Caki2 (cell line): ENCODE results near the gene MYH14. TPM values are rescaled to one million over a fixed set of nuclear protein-coding genes. Genes with fewer than 3 reads are reported as not detected.

ENCODE experiments used
- DNase-seq: peaks from one replicate; pipeline ENCODE4 v3.0.0-alpha.2; 2015; ENCODE audit warnings: low read depth
- in situ Hi-C: cut with HindIII; loops from 2 replicates; pipeline ENCODE4 v1.10.0; 2016; ENCODE audit warnings: low sequenced_read_pairs, low pct_unique_long_range_greater_than_20kb, mixed read lengths
- total RNA-seq: library from RNA; depleted of rRNA; stranded (reverse); fragments of >200 nt; shearing (Covaris generic); gene quantifications from 2 replicates; pipeline ENCODE4 v1.2.3, GENCODE V29; 2014; ENCODE audit warnings: low replicate concordance; rRNA removed

MYH14 gene
- 19.6 and 21.7 TPM in 2 replicates for total RNA-seq

DNA sequence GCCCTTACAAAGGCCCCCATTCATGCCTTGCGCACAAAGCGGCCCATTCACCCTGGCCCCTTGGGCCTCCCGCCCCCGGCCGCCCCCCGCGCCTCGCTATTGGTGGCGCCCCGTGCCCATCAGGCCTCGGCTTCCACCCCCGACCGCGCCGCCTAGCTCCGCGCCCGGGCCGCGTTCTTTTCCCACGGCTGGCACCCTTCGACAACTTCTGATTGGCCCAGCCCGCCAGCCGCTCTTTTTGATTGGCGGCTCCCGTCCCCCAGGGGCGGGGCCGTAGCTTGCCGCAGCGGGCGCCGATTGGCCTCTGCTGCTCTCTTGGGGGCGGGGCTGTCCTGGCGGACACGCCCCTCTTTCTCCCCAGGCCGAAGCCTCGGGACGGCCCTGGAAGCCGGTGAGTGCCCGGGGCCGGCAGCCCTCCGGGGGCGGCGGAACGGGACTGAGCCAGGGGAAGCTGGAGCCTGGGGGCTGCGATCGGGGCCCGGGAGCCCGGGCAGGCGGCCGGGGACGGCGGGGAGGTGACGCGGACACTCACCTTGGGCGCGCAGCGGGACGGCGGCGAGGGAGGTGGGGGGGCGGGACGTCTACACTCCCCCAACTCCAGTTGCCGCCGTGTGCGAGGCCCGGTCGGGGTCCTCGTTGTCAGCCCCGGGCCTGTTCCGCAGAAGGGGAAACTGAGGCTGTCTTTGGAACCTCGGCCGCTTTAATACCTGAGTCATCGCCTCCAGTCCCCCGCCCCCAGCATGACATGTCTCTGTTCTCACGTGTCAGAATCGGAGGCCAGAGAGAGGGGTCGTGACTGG lies at the start of gene MYH14:
Gene MYH14, plus strand, starts transcription at position 342 of the 800 bp plus-strand sequence. CDS start 6,744 bp downstream, outside the sequence.
- DNase-seq = peak; percentile 92
- in situ Hi-C loops = no loop called here

DNA sequence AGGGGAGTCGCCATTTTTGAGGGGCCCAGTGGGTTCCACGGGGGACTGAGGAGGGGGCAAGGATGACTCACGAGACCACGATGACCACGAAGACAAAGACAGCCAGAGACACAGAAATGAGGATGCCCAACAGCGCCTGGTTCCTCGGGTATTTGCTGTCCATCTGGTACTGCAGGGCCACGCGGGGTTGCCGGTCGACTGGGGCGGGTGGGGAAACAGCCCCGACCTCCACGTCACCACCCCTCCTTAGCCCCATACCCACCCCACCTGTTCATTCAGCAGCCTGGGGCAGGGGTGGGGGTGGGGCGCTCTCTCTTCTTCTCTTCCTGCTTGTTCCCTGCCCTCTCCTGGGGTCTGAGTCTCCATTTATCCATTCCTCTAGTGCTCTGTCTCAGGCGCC lies 48.9 kb upstream of the MYH14 start:
- no peak for DNase-seq
- in situ Hi-C loops = no loop called here

DNA sequence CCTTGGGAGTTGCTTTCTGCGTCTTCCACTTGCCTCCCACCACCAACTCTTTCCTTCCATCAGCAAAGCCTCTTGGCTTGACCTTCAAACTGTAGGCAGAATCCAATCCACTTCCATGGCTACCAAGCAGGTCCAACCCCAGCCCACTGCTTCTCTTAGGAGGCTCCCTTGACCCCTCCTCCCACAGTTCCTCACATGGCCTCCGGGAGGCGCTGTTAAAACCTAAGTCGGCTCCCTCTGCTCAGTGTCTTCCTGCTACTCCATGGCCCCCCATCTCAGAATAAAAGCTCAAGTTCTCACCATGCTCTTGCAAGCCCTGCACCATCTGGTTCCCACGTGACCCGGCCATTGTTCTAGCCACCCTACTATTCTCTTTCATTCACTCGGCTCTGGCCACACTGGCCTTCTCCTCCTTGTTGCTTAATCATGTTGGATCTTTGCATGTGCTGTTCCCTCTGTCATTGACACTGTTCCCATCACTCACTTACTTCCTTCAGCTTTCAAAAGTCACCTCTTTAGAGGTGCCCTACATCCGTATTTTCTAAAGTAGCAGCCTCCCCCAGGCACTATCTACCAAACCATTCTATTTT lies 47.8 kb upstream of the MYH14 start:
- DNase-seq = no peak
- in situ Hi-C loops = no loop called here

DNA sequence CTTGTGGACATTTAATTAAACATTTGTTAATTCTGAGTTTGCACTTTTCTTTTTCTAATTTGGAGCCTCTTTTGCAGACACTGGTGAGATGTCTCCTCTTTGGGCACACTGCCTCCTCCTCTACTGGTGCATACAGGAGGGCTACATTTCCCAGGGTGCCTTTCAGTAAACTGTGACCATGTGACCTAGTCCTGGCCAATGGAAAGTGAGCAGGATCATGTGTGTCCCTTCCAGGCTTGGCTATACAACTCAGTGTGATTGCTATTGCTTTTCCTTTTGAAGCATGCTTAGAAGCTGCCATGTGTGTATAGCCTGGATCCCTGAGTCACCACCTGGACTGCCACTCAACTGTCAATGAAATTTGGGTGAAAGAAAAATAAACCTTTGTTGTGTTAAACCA lies 44.8 kb upstream of the MYH14 start:
- in situ Hi-C loops = no loop called here
- DNase-seq = no peak

DNA sequence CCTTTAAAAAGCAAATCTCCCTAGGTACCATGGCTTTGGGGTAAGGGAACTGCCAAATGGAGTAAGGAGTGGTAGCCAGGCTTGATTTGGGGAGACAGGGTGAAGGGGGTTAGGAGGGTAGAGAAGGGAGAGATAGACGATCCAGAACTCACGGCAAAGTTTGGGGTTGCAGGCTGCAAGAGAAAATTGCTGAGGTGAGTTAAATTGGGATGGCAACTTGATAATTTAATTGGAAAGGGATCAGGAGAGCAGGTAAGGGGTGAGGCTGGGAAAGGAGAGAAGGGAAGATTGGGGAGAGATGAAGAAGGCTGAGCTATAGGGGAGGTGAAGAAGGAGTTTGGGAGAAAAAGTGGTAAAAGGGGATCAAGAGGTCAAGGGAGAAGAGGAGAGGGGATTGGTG lies 44.3 kb upstream of the MYH14 start:
- no peak for DNase-seq
- in situ Hi-C loops = no loop called here

DNA sequence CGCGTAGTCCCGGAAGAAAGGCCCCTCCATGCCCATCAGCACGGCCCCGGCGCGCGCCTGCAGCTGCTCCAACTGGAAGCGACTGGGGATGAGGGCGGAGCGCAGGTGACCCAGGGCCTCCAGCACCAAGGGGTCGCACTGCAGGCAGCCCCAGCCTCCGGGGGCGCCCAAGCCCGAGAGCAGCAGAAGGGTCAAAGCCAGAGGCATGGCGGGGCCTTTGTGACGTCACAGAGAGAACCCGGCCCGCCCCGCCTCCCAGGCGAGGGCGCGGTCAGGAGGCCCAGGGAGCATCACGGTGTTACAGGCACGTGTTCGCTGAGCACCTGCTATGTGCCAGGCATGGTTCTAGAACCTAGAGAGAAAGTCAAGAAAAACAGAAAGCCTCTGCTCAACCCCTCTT lies 40.4 kb upstream of the MYH14 start, which contains the start of gene IZUMO2:
Gene IZUMO2, minus strand, starts transcription at position 294 of the 400 bp plus-strand sequence. Its CDS starts 87 bp downstream, at position 207.
- in situ Hi-C loops = no loop called here
- DNase-seq = no peak

DNA sequence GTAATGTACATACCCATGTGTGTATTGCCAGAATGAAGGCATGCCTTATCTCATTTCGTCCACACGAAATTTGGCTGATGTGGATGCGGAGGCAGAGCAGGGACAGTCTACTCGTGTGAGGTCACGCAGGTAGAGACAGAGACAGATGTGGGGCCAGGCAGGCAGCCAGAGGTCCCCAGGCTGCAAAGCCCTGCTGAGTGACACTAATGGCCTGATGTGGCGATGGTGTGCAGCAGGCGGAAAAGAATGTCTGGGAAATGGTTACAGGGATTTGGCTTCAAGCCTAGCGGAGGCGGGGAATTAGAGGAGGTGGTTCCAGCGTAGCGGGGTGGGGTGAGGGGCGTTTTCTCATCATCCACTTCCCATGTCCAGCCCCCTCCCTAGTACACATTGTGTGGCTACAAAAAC lies 36.1 kb upstream of the MYH14 start:
- in situ Hi-C loops = no loop called here
- peak; percentile 95 for DNase-seq

DNA sequence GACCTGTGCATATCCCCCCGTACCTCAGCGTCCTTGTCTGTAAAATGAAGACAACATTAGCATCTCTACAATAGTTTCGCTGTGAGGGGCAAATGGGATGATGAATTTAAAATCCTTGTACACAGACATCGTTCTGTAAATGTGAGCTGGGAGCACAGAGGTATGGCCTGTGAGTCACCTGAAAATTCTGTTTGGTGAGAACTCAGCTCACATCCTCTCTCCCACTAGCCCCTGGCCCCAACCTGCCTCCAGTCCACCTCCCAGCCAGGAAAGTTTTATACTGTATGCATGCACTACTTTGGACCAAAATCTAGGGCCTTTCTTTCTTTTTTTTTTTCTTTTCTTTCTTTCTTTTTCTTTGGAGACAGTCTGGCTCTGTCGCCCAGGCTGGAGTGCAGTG lies 31.7 kb upstream of the MYH14 start:
- in situ Hi-C loops = no loop called here
- no peak for DNase-seq

DNA sequence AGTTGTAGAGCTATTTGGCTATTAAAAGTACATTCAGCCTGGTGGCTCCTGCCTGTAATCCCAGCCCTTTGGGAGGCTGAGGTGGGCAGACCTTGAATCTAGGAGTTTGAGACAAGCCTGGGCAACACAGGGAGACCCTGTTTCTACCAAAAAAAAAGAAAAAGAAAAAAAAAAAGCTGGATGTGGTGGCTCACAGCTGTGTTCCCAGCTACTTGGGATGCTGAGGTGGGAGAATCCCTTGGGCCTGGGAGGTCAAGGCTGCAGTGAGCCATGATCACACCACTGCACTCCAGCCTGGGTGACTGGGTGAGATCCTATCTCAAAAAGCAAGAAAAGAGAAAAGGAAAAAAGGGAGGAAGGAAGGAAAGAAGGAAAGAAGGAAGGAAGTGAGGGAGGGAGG lies 30.7 kb upstream of the MYH14 start:
- DNase-seq = no peak
- in situ Hi-C loops = no loop called here

DNA sequence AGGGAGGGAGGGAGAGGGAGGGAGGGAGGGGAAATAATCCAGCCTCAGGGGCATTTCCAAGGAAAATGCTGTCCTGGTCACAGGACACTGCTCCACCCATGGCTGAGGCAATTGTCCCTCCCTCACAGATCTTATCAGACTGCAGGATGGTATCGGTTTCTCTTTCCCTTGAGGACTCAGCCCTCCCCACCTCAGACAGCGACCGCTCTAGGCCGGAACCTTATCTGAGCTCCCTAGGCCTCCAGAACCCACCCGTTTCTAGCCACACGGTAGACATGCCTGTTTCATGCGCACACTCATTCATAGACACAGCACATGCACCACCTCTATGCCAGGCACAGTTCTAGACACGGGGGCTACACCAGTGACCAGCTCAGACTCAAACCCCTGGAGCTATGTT lies 30.3 kb upstream of the MYH14 start:
- in situ Hi-C loops = no loop called here
- DNase-seq = peak; percentile 70

DNA sequence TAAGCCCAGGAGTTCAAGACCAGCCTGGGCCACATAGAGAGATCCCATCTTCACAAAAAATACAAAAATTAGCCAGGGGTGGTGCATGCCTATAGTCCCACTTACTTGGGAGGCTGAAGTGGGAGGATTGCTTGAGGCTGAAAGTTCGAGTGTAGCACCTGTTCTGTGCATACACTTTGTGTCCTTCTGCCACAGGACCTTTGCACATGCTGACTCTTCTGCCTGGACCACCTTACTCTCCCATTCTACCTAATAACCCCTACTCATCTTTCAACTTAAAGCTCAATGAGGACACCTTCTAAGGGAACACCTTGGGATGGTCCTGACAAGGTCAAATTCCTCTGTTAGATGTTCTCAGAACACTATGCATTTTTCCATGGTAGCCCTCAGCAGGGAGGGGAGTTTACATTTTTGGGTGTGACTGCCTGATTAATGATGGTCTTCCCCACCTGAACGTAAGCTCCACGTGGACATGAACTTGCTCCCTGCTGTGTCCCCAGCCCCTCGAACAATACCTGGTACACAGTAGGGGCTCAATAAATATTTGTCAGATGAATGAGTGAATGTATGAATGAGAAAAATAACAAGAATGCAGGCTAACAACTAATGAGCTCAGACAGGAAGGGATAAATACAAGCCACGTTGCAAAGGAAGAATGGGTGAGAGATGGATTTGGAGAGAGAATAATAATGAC lies 29.2 kb upstream of the MYH14 start:
- DNase-seq = no peak
- in situ Hi-C loops = no loop called here

DNA sequence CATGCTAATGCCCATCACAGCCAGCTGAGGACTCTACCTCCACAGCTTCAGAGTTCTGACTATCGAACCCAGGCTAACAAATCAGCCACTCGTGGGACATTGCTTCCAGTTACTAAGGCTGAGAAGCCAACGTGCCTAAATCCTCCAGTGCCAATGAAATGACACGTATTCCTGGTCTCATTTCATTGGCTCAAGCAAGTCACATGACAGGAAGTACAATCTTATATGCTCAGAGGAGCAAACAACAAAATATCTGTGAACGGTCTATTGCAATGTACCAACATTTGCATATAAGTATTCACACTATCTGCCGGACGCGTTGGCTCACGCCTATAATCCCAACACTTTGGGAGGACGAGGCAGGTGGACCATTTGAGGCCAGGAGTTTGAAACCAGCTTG lies 27.5 kb upstream of the MYH14 start:
- DNase-seq = no peak
- in situ Hi-C loops = no loop called here

DNA sequence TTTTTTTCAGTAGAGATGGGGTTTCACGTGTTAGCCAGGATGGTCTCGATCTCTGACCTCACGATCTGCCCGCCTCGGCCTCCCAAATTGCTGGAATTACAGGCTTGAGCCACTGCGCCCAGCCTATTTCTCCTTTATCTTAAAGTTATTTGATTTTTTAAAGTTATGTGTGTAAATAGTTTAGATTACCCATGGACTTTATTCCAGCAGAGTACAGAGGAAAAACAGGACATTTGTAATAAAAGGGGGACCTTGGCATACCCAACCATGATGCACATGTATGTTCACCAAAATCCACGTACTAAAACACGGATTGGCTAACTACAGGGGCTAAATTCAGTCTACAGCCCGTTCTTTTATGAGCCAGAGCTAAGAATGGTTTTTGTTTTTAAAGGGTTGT lies 26.6 kb upstream of the MYH14 start:
- DNase-seq = no peak
- in situ Hi-C loops = no loop called here

DNA sequence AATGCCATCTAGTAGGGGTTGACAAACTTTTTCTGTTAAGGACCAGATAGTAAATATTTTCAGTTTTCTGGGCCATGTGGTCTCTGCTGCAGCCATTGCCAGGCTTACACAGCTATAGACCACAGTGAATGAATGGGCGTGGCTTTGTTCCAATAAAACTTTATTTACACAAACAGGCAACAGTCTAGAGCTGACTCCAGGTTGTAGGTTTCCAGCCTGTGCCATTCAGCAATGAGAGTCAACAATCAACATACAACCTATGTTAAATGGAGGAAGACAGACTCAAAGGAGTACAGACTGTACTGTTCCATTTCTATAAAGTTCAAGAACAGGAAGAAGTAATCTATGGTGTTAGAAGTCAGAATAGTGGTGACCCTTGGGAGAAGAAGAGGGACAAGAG lies 25.1 kb upstream of the MYH14 start:
- DNase-seq = no peak
- in situ Hi-C loops = no loop called here

DNA sequence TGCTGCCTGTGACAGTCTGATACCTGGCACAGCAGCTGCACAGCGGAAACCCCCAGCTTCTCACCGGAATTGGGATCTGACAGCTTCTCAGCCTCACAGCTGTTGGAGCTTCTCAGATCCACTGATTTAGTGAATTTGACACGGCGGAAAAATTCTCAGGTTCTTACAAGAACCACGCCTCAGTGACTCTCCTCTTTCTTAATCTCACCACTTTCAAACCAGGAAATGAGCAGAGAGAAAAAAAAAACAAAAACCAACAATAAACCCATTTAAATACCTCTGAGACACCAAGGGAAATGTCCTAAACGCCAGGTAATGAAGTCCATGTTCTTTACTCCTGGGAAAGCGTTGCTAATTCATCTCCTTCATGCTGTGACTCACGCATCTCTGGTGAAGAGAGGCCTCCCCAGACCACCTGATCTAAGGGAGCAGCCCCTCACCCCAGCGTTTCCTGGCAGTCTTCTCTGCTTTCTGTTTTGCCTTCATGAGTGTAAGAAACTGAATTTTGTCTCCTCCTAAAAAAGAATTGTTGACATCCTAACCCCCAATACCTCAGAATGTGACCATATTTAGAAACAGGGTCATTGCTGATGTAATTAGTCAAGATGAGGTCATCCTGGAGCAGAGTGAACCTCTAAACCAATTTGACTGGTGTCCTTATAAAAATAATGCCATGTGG lies 24.4 kb upstream of the MYH14 start:
- peak; percentile 86 for DNase-seq
- in situ Hi-C loops = no loop called here

DNA sequence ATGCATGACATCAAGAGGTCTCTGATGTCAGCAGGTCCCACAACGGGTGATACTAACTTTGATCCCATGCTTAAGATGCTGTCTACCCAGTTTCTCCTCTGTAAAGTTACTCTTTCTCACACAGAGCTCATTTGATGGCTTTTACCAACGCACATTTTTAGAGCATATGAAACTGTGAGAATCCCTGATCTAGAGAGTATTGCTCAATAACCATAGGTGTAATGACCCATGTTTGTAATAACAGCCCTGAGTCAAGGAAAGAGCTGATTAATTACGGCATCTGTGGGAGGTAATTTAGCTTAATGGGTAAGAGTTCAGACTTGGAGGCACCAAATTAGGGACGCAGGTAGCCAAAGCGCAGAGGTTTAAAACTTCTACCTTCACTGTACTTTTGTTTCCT lies 22.3 kb upstream of the MYH14 start:
- peak; percentile 58 for DNase-seq
- in situ Hi-C loops = no loop called here

DNA sequence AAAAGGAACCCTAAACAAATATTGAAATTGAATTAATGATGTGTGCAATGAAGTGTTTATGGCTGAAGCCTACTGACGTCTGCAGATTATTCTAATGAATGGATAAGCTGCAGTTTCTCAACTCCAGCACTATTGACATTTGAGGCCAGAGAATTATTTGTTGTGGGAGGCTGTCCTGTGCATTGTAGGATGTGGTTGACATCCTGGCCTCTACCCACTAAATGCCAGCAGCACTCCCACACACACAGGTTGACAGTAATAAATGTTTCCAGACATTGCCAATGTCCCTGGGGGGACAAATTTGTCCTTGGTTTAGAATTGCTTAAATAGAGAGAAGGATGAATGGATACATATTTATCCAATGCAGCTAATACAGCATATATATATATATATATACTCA lies 19.2 kb upstream of the MYH14 start:
- in situ Hi-C loops = no loop called here
- DNase-seq = no peak

DNA sequence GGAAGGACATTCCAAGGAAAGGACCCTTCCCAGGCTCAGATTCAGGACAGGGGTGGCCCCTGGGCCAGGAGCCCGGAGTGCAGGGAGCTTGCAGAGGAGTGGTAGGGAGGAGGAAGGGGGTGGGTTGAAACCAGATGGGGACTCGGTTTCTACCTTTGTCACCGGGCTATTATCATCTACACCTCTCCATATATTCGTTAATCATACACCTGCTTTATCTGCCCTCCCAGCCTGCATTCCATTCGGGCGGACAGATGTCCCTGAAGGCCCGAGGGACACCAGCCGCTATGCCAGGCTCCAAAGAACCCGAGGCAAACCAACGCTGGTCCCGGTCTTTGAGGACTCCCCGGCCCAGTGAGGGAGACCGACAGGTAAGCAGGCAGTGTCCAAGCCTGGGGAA lies 15.5 kb upstream of the MYH14 start:
- no peak for DNase-seq
- in situ Hi-C loops = no loop called here

DNA sequence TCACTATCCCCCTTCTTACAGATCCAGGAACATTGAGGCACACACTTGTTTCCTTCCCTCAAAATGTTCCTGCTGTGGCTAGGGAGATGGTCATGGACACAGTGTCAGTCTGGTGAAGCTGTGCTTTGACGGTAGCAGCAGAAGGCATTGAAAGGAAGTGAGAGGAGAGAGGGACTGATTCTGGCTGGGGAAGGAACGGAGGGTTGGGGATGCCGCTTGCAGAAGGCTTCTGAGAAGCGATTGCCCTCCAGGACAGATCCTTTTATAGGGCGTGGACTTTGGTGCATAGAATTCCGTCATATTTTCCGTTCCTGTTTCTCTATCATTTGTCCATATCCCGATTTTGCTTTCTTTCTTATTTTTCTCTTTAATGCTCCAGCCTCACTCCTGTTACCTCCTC lies 14.1 kb upstream of the MYH14 start:
- no peak for DNase-seq
- in situ Hi-C loops = no loop called here
